C1 segment of cervical spinal cord (tissue), 14 donors: ENCODE measurements around the gene ARHGEF26.

ENCODE experiments used
- DNase-seq, 14 donors: peaks; one replicate each; lab custom pipeline; 2025; lab: John Stamatoyannopoulos, UW

Gene ARHGEF26

GRCh38 chr3:154119951-154120350 lies 1.2 kb upstream of the ARHGEF26 start:
- no peak for DNase-seq

GRCh38 chr3:154121701-154122551 lies 736 bp downstream of the ARHGEF26 start:
- peak in 2 of 14 donors; percentile 52 to 61 for DNase-seq

GRCh38 chr3:154122552-154122911 lies 1.3 kb downstream of the ARHGEF26 start:
- DNase-seq: no peak

GRCh38 chr3:154122912-154123559 lies 1.8 kb downstream of the ARHGEF26 start:
- DNase-seq: peak in 1 of 14 donors; percentile 42

- no peak for DNase-seq
Measured at GRCh38 chr3:154123906-154124305, 2.7 kb downstream of the ARHGEF26 start.

DNA sequence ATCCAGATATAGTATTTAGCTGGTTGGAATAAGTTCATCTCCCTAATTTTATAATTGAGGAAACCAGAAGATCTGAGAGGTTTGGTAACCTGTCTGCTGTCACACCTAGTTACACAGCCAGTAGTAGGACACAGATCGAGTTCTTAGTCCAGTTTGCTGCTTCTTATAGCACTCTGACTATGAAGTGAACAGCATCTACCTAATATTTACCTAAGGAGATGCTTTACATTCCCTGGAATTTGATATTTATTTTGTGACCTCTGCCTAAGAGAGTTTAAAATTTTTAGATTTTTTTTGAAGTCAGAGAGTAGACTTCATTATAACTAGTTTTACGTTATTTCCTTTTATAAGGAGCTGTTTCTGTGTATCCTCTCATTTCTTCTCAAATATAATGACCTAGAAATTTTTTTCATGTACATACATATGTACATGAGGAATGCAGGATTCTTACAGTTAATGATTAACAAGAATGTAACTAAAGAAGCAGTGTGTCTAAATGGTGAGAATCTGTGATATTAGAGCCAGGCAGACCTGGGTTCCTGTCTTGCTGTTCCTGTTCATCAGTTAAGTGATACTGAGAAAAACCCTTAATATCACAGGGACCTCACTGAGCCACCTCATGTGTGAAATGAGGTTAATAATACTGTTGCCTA lies 4.3 kb downstream of the ARHGEF26 start:
- DNase-seq: no peak

GRCh38 chr3:154126651-154127050 lies 5.5 kb downstream of the ARHGEF26 start:
- no peak for DNase-seq

DNA sequence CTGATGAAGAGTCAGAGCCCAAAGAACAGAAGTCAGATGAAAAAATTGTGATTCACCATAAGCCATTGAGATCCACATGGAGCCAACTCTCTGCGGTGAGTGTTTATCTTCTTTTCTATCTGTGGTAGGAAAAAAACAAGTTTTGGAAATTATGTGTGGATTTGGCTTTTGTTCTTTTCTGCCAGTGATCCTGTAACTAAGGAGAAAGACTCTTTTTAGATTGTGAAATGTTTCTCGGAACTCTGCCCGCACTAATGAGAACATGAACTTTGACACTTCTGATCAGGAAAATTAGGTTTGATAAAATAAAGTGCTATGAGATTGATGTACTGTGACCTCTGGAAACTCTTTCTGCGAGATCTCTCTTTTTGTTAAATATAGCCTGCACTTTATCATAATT lies 8.4 kb downstream of the ARHGEF26 start:
- no peak for DNase-seq

DNA sequence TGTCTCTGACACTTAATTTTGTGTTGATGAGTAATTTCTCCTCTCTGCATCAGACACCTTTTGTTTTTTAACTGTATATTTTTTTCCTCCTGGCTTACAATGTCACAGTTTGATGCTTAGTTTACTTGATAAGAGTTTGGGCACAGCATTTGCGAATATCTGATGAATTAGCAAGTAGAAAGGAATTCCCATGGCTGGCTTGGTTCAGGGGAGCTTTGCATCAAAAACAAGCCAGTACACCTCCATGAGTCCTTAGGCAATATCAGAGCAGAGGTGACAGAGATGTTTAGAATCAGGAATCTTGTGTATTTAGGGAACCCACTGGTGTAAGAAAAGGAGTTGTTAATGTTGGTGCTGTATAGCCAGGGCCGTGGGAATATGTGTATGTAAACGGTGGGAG lies 9.3 kb downstream of the ARHGEF26 start:
- no peak for DNase-seq

- DNase-seq: no peak
Measured at GRCh38 chr3:154131830-154132229, 10.6 kb downstream of the ARHGEF26 start.

DNA sequence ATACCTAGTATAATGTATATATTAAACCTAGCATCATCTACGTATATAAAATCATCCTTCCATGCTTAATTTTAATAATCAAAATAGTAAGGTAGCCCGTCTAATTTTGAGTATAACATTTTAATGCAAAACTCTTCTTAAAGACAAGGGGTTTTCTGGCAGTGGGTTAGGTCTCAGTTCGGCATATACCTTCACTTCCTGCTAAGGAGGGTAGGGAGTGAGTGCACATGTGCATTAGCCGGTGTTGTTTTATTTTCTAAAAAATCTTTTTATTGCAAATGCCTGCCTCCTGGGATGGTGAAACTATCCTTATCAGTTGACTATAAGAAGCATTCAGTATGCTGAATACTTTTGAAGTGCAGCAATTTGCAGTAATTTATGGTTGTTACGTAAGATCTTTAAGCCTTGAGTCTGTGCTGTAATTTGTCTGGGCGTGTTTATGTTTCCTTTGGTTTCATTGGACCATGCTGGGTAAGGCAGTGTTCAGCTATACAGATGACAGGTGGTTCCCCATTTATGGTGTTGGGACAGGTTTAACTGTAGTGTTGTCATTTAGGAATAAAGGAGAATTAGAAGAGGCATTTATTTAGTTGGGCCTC lies 11.7 kb downstream of the ARHGEF26 start:
- no peak for DNase-seq

DNA sequence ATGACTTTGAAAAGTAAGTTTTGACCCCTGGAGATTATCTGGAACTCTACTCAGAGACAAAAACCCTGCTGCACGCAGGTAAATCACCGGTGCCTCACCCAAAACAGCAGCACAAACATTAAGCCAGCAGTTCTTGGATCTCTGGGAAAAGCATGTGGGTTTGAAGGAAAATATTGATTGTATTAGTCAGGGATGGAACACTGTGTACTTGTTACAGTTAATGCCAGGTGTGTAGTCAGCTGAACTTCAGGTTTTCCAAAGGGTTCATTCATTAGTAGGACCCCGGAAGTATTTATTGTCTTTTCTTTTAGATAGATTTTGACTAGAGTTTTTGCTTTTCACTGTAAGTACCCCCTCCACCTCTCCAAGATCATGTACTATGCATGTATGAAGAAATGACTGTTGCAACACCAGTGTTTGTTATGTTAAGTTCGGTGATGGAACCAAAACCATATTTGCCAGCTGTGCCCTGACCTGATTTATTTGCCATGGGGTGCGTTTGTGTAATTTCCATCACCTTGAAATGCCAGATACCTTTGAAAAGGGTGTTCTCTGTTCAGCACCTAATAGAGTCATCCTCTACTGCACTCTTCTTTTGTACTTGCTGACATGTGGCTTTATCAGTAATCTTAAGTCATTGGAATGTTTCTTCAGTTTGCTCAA lies 14.5 kb downstream of the ARHGEF26 start:
- no peak for DNase-seq

DNA sequence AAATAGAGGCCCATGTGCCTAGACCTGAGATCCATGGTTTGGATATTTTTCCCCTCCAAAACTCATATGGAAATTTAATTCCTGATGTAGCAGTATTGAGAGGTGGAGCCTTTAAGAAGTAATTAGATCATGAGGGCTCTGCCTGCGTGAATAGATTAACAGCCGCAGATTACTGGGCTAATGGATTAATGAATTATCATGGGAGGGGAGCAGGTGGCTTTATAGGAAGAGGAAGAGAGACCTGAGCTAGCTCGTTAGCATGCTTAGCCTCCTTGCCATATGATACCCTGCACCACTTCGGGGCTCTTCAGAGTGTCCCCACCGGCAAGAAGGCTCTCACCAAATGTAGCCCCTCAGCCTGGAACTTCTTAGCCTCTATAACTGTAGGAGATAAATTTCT lies 15.8 kb downstream of the ARHGEF26 start:
- no peak for DNase-seq

DNA sequence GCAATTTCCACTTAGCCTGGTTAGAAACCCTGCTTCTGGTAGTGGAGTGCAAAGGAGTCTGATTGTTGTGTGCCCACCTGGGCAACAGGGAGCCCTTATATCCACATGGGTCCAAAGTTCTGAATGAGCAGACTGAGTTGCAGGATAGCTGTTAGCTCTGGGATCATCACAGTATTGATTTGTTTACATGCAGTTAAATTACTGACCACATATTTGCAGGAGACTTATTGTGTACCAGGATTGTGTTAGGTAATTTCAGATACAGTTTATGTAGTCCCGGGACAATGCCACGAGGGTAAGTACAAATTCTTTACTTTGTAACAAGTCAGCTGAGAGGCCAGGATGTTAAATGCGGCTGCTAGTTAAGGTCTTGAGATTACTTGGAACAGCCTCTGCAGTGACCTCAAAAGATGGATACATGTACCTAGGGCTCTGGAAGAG lies 18.8 kb downstream of the ARHGEF26 start:
- no peak for DNase-seq

DNA sequence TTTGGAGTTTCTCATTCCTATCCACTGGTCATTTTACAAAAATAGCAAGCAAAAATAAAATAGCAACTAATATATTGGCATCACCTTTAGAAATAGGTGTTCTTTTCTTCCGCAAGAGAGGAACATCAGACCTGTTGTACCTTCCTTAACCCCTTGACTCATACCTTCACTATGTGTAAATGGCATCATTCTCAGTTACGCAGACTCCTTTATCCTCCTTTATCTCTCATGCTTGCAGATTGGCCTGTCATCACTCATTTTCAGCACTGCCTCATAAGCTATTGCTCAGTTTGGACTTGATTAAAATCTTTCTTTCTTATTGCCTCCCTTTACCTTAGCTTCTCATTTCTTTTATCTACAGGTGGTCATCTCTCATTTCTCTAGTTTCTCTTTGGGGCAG lies 21.4 kb downstream of the ARHGEF26 start:
- DNase-seq: no peak

- DNase-seq: no peak
Measured at GRCh38 chr3:154143873-154144272, 22.7 kb downstream of the ARHGEF26 start.

- DNase-seq: no peak
Measured at GRCh38 chr3:154144825-154145465, 23.8 kb downstream of the ARHGEF26 start.

GRCh38 chr3:154148541-154148940 lies 27.4 kb downstream of the ARHGEF26 start:
- DNase-seq: no peak

DNA sequence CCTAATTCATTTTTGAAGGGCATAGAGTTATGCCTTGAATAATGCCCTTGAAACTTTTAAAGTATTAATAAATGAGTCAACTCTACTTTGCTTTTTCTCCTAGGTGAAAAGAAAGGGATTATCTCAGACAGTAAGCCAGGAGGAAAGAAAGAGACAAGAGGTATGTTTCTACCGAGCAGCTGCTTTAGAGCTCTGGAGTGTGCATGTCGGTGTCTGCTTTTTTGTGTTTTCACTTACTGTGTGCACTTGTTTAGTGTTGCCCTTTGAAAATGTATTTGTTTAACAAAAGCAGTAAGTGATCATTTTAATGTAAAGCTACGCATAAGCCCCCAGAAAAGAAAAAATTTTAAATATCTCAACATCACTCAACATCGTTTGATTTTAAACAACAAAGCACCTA lies 28.1 kb downstream of the ARHGEF26 start:
- DNase-seq: no peak

GRCh38 chr3:154151969-154152368 lies 30.8 kb downstream of the ARHGEF26 start:
- no peak for DNase-seq

DNA sequence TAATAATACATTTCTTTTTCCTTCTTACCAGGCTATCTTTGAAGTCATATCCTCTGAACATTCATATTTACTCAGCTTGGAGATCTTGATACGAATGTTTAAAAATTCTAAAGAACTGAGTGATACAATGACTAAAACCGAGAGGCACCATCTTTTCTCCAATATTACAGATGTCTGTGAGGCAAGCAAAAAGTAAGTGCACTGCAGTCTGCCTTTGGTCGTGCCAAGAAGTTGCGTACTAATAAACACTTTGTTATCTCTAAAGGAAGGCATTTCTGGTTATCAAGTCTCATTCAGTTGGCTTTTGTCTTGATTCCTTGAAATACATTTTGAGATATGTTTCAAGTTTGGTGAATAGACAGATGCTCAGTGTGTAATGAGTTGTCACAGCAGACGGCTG lies 31.6 kb downstream of the ARHGEF26 start:
- DNase-seq: no peak
